B cell (primary cell): ENCODE measurements around the gene POTEF.

ENCODE experiments used
- CTCF ChIP-seq: fragments of 200-600 bp; IDR thresholded peaks from one replicate; pipeline ENCODE4 v1.8.0; 2022; ENCODE audit warnings: antibody characterized with exemption, mild to moderate bottlenecking
- EZH2 ChIP-seq: IDR thresholded peaks from 2 replicates; pipeline ENCODE4 v1.6.1; 2012; ENCODE audit warnings: borderline replicate concordance, low read depth, mild to moderate bottlenecking, moderate library complexity, low read length; ENCODE audit not compliant: insufficient read depth, poor library complexity, severe bottlenecking

- TF ChIP-seq EZH2: no peak
- TF ChIP-seq CTCF: no peak
These were observed 24.0 kb upstream of the POTEF start for GRCh38 chr2:130152816-130153595.
